ENCODE data around the gene ZBTB8B.
A peak's percentile ranks its signal among the peaks of the same experiment; 100 is the strongest.
"Not testable (repeated sequence)": the region's sequence is repeated elsewhere in the genome, so short reads cannot be mapped to it uniquely, and the experiment has no call there.

Gene ZBTB8B

GRCh38 chr1:32471695-32472362 is 7.0 kb downstream of the ZBTB8B start:
- H3K4me3 ChIP-seq (ENCODE audit: low read depth, low read length) = no peak overlapping the region
- POLR2A ChIA-PET = no interaction called here
- peaks cover 4% of the 10 kb centered on the region for H3K4me1 ChIP-seq (ENCODE audit: control insufficient read depth, insufficient read depth, low read length)
- CTCF ChIA-PET = no interaction called here
- peaks cover 0 to 12% of the 10 kb centered on the region in 2 experiments; a peak in 2 of 3 replicates for H3K36me3 ChIP-seq (ENCODE audit: control insufficient read depth in 2 of 2, insufficient read depth in 1 of 2, low read length in 2 of 2)
- H3K9me3 ChIP-seq (ENCODE audit: control insufficient read depth, insufficient read depth, low read depth, low read length) = no peaks in the 10 kb centered on the region
- TF ChIP-seq ZNF169 (tag by site-specific recombination; IDR thresholded peaks at IDR 0.05) = 0 out of 2 replicates have a peak, but pooled peaks have one; percentile 37
- TF ChIP-seq ZIC2 (tag by site-specific recombination; IDR thresholded peaks at IDR 0.05) = no peak
- TF ChIP-seq YY2 (tag by site-specific recombination; IDR thresholded peaks at IDR 0.05) = 0 out of 2 replicates have a peak, but pooled peaks have one; percentile 20
- TF ChIP-seq ZBTB10 (tag by site-specific recombination; IDR thresholded peaks at IDR 0.05) = 0 out of 2 replicates have a peak, but pooled peaks have one; percentile 25
- TF ChIP-seq ZNF701 (tag by site-specific recombination; IDR thresholded peaks at IDR 0.05) = no peak
- TF ChIP-seq SCRT1 (tag by site-specific recombination; IDR thresholded peaks at IDR 0.05; ENCODE audit: borderline replicate concordance) = no peak
- no peak for TF ChIP-seq PRDM2 (tag by site-specific recombination; IDR thresholded peaks at IDR 0.05; ENCODE audit: borderline replicate concordance)
- no peak for TF ChIP-seq ZNF488 (tag by site-specific recombination; IDR thresholded peaks at IDR 0.05)
- TF ChIP-seq ZNF664 (tag by site-specific recombination; IDR thresholded peaks at IDR 0.05) = peak; percentile 93
- peak; percentile 75; the same call in 1 of the 2 replicates for TF ChIP-seq RBAK (tag by site-specific recombination; IDR thresholded peaks at IDR 0.05)
- TF ChIP-seq ZNF580 (tag by site-specific recombination; IDR thresholded peaks at IDR 0.05) = peak; percentile 29; the same call in 1 of the 2 replicates
- peak; percentile 98 for TF ChIP-seq ZNF513 (tag by site-specific recombination; IDR thresholded peaks at IDR 0.05)
- TF ChIP-seq ZNF155 (tag by site-specific recombination; IDR thresholded peaks at IDR 0.05) = 0 out of 2 replicates have a peak, but pooled peaks have one; percentile 40
- TF ChIP-seq ZNF658 (tag by site-specific recombination; IDR thresholded peaks at IDR 0.05) = peak; percentile 86; the same call in 1 of the 2 replicates
- TF ChIP-seq SP2 (tag by site-specific recombination; IDR thresholded peaks at IDR 0.05) = 0 out of 2 replicates have a peak, but pooled peaks have one; percentile 5
- no peak for TF ChIP-seq ZNF114 (tag by site-specific recombination; IDR thresholded peaks at IDR 0.05)
- TF ChIP-seq ZNF747 (tag by site-specific recombination; IDR thresholded peaks at IDR 0.05) = peak; percentile 87; the same call in 1 of the 2 replicates
- H3K27ac ChIP-seq (ENCODE audit: extremely low read depth, low read depth, low read length) = no peak overlapping the region

GRCh38 chr1:32472966-32473365 is 8.1 kb downstream of the ZBTB8B start:
- H3K4me1 ChIP-seq (ENCODE audit: control insufficient read depth, insufficient read depth, low read length); H3K27ac ChIP-seq (ENCODE audit: extremely low read depth, low read depth, low read length); H3K4me3 ChIP-seq (ENCODE audit: low read depth, low read length); H3K9me3 ChIP-seq (ENCODE audit: control insufficient read depth, insufficient read depth, low read depth, low read length); POLR2A ChIA-PET: not testable (repeated sequence)
- peaks cover 0 to 12% of the 10 kb centered on the region in 2 experiments; a peak in 2 of 3 replicates for H3K36me3 ChIP-seq (ENCODE audit: control insufficient read depth in 2 of 2, insufficient read depth in 1 of 2, low read length in 2 of 2)
- CTCF ChIA-PET = interaction anchor here (0.6 to 0.7 kb wide), 4 partner anchors 18 to 546 kb away, joined by 3 to 5 read pairs (median 4); no protein-coding TSS in a partner anchor

Data from HEK293 (cell line).